Activated naive CD4-positive, alpha-beta T cell (primary cell): Measurements from ENCODE around the gene AP5S1.

Experiments used
- DNase-seq, 4 experiments: peaks; one replicate each; lab custom pipeline; 2025; lab: John Stamatoyannopoulos, UW

Gene AP5S1, protein sequence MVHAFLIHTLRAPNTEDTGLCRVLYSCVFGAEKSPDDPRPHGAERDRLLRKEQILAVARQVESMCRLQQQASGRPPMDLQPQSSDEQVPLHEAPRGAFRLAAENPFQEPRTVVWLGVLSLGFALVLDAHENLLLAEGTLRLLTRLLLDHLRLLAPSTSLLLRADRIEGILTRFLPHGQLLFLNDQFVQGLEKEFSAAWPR

DNA sequence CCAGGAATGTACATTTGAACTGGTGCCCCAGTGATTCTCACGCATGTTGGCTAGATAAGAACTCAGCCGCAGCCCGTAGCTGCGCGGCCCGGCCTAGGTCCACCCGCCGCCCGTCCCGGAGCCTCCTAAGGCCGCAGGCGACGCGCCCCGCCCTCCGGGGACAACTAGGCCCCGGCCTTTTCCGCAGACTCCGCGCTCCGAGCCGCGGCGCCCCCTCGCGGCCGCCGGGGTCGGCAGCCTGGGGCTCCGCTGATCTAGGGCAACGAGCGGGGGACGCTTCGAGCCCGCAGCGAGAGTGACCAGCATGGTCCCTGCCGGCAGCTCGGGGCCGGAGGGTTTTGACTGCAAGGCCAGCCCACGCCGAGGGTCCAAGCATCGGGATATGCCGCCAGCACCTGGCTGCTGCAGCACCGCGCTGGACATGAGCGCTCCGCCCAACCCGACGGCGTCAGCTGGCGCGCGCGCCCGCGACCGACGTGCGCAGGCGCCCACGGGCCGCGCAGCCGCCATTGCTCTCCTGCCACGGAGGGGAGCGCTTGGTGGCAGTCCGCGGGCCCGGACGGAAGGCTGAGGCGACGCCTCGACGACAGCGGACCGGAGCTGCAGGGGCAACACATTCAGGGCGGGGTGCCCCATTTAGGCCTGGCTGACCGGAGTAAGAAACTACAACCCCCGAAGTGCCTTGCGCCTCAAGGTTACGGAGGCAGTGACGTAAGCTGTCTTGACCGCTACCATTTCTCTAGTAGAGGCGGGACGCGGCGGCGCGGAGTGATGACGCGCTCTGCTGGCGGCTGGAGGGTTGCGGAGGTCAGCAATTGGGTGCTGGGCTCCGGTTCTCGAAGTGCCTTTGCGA lies at the start of gene AP5S1:
AP5S1 (plus strand) TSS at position 500 of the 853 bp plus-strand sequence. CDS start 1,571 bp downstream, outside the sequence.
- DNase-seq, result peak; percentile 77 to 92 (median 87)

DNA sequence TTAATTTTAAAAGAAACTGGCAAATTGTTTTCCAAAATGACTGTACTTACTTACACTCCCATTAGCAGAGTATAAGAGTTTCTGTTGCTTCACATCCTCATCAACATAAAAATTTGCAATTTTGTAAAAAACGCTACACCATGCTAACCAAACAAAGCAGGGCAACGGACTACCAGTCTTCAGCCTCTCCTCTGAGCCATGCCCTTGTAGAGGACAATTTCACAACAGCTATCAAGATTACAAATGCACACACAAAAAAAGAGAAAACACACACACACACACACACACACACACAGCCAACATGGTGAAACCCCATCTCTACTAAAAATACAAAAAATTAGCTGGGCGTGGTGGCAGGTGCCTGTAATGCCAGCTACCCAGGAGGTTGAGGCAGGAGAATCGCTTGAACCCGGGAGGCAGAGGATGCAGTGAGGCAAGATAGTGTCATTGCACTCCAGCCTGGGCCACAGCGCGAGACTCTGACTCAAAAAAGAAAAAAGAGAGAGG lies 48.7 kb upstream of the AP5S1 start:
- DNase-seq, result no peak

DNA sequence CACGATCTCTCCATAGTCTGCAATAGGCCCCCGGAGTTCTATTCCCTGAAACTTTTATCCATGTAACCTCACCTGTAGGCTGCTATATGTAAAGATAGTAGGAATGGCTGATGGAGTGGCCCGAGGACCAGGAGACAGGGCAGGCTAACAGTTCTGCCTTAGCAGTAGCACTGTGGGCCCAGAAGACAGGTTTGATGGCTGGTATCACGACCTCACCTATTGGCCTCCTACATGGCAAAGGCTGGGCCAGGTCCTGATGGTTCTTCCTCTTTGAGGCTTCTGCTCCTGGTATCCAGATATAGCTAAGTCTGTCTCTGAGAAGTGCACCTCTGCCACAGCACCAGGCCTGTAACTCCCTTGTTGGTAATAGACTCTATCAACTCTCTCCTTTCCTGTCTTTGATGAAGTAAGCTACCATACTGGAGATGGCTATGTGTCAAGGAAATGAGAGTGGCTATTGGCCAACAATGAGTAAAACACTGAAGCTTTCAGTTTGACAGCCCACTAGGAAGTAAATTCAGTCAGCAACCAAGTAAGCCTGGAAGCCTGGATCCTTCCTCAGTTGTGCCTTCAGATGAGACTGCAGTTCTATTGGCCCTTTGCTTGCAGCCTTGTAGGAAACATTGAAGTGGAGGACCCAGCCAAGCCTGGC lies 44.8 kb upstream of the AP5S1 start:
- DNase-seq, result no peak

DNA sequence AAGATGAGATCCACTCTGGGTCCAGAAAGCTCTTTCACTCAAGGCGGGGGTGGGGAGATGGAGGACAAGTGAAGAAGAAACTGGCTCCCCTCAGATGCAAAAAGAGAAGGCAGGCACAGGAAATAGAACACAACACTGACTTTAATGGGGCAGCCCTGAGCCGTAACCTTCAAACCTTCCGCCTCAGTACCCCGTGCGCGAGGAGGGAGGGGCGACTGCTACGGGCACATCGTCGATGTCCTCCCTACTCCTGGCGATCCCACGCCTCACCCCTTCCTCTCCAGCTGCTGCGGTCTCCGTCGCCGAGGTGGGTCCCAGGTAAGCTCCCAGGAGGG lies 43.0 kb upstream of the AP5S1 start:
- DNase-seq, result no peak

DNA sequence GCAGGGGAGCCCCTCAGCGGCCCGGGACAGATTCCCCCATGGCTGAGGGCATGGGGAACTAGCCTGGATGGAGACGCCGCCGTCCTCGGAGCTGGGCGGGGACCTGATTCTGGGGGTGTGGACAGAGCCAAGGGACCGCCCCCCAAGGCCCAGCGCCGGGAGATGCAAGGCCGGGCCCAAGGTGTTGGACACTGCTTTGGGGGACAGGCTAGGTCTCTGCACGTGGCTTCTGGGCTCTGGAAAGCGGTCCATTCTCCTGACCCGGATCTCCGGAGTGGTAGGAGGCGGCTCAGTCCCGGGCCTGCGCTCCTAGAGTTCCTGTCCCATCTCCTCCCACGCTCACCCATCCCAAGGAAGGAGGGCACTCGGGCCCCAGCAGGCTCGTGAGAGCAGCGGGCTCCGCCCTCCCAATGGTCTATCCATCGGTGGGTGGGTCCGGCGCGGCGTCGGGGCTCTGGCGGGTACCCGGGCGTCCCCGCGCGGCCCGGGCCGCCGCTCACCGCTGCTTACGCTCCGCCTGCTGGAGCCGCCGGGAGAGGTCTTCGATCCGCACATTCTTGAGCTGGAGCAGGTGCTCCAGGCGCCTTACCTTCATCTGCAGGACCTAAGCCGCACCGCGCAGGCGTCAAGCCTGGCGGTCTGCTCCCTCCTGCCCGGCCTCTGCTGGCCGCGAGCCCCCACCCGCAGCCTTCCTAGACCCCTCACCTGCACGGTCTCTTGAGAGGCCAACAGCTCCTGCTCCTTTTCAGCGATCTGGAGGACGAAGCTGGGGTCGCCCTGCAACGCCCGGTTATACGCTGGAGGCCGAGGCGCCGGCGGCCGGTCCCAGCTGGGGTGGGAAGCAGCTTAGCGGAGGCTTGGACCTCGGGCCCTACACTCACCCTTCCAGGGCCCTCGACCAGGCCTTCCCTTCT lies 42.4 kb upstream of the AP5S1 start:
- peak in 1 of 4 experiments; percentile 23 for DNase-seq

DNA sequence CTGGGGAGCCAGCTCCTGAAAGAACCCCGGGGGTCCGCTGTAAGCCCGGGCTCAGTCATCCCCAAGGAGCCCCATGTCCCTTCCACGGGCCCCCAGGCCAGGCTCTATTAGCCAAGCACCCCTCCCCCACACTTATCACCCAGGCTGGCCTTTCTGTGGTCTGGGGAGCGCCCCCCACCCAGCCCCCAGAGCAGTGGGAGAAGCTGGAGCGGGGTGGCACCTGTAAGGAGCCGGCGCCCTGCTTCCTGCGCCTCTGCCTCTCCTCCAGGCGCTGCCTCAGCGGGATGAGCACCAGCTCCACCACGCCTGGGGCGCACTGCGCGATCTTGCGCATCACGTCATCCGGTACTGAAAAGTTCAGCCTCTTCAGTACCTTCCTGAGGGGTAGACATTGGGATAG lies 41.4 kb upstream of the AP5S1 start:
- no peak for DNase-seq

DNA sequence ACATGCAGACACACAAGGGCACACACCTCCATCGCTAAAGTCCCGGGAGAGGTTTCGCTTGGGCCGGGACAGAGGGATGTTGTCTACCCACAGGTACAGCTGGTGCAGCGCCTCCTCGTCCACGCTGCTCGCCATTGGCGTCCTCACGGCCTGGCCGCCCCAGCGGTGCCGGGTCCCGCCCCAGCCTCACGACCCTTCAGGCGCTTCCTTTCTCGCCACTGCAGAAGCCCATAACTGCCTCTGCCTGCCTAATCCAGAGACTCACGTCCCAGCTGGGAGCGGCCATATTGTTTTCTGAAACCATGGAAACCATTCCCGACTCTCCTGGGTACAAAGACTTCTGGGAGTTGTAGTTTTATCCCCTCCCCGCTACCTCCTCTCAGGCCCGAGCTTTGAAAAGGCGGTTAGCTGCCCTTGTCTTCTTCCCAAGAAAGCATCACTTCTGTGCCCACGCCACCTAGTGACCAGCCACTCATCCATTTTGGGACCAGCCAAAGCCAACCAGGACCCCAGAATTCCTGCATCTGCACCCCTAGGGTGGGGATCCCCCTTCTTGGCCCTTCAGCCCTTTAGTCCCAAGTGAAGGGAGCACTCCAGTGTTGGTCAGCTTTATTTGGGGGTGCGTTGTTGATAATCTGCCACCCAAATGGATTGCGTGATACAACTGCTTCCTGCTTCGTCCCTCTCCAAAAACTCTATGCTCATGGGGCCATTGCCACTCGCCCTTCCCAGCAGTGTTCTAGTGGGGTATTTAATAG lies 39.0 kb upstream of the AP5S1 start, which contains the start of gene SPEF1:
SPEF1 (minus strand) TSS at position 296 of the 758 bp plus-strand sequence; CDS start at position 135, 161 bp downstream.
- no peak for DNase-seq

DNA sequence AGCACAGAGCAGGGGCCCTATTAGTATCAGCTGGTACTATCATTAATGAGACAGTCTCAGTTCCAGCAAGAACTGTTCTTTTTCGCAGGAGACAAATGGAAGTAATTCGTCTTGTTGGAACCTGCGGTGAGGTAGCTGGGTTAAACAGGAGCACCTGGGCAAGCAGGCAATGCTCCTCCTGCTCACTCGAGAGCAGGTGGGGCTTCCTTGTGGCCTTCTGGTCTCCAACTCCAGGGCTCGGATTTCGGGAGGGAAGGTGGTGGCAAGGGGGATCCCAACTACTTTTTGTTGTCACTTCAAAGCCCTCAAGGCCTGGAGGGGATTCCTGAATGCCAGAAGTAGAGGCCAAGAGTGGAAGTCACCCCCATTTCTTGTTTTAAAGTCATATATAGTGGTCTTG lies 37.8 kb upstream of the AP5S1 start:
- no peak for DNase-seq

DNA sequence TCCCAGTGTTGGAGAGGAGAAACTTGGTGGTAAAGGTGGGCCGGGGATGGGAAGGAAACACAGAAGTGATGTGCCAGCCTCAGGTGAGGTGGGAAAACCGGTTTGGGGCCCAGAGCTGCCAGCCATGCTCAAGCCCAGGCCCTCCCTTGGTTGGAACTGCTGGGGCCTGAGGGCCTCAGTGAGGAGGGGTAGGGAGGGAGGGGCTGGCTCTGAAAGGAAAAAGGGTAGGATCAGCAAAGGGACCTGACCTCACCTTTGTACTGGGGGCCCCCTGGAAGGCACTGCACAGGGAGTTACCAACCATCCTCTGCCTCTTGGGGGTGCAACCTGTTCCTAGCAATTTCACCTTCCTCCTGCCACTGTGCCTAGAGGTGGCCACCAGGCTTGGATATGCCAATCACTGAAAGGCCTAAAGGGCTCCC lies 37.3 kb upstream of the AP5S1 start:
- DNase-seq, result no peak

DNA sequence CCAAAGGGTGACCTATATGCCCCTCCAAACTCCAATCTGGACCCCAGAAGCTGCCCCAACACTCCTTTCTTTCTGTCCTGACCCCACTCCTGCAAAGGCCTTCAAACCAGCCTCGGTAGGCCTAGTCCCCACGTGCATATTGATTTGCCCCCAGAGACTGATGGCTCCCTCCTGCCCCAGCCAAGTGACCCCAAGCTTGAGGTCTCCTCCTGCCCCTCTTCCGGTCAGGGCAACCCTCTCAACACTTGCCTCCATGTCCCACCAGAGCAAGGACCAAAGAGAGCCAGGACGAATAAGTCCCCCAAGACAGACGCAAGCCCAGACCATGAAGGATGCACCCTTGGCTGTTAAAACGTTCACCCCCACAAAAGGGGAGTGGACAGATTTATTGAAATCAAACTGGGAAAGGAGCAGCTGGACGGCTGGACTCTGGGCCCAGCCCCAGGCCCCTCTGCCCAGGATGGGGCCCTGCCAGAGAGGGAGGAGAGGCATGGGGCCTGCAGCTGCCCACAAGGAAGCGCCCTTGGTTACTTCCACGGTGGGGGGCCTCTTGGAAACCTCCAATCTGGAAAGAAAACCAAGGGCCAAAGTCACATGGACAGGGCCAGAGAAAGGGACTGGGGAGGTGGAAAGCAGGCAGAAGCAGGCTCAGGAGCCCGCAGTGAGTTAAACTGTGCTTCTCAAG lies 36.7 kb upstream of the AP5S1 start:
- DNase-seq, result no peak

DNA sequence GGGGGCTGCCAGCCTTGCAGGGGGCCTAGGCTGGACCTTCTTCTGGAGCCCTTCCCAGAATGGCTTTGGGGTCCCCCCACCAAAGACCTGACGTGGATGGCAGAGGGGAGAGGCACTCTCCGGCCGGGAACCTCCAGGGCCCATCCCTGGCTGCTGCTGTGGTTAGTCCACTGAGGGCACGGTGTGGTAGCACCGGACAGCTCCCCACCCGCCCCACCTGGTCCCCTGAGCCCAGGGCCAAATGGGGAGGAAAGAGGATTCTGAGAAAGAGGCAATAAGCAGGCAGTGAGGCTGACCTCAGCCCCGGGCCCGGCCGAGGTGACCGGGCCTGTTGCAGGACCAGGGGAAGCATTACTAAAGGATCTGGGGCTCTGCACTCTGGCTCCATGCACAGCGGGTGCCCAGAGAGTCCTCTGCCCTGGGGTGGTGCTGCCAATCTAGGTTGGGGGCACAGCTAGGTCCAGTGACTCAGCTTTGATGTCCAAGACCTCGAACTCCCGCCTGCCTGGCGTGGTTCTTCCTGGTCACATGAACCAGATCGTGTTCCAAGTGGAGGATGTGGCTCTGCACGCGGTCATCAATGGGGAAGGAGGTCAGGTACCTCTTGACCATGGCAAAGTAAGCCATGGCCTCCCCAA lies 36.0 kb upstream of the AP5S1 start:
- DNase-seq, result no peak

DNA sequence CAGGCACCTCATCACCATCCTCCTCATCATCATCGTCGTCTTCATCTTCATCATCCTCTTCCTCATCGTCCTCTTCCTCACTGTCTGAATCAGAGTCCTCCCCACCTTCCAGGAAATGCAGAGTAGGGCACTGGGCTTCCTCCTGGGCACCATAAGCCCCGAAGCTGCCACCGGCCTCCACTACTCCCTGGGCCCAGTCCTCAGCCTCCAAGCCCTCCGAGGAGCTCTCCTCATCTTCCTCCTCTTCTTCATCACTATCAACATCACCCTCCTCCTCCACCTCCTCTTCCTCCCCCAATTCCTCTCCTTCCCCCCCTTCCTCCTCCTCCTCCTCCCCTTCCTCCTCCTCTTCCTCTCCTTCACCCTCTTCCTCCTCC lies 35.5 kb upstream of the AP5S1 start:
- DNase-seq, result no peak

DNA sequence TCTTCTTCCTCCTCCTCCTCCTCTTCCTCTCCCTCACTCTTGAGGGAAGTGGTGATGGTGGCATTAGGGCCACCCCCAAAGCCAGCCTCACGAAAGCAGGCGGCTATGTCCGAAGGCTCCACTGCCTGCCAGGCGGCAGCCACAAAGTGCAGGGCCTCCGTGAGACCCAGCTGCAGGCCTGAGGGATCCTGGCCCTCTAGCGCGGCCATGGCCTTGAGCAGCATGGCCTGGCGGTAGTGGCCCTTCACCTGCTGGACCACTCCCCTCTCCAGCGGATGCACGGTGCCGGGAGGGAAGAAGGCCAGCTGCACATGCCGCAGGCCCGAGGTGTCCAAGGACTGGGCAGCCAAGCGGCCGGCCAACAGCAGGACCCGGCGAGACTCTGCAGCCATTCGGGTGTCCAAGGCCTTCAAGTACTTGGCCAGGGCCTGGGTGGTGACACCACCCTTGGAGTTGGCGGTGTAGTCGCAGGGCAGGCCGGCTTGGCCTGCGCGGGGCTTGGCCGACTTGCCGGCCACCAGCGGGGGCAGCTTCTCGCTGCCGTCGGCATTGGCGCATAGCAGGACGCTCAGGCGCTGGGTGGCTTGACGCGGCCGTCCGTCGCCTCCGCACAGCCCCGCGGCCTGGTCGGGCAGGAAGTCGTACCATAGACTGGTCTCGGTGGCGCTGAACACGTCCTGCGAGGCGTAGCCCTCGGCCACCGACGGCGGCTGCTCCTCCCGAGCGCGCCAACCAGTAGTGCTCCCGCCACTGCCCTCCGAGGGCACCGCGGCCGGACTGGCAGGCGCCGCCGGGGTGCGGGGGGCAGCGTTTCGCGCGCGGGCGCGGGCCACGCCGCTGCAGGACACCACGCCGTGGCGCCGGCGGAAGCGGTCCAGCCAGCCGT lies 34.9 kb upstream of the AP5S1 start:
- DNase-seq, result no peak

DNA sequence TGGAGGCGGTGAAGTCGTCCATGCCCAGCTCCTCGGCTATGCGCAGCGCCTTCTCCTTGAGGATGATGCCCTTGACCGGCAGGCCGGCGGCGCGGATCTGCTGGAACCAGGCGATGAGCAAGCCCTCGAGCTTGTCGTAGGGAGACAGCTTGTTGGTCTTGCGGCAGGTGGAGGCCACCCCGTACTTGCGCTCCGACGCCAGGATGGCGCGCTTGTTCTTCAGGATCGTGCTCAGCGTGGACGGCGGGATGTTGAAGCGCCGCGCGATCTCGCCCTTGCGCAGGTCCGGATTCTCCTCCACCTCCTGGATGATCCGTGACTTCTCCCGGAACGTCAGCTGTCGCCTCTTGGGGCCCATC lies 34.2 kb upstream of the AP5S1 start:
- peak in 1 of 4 experiments; percentile 35 for DNase-seq

DNA sequence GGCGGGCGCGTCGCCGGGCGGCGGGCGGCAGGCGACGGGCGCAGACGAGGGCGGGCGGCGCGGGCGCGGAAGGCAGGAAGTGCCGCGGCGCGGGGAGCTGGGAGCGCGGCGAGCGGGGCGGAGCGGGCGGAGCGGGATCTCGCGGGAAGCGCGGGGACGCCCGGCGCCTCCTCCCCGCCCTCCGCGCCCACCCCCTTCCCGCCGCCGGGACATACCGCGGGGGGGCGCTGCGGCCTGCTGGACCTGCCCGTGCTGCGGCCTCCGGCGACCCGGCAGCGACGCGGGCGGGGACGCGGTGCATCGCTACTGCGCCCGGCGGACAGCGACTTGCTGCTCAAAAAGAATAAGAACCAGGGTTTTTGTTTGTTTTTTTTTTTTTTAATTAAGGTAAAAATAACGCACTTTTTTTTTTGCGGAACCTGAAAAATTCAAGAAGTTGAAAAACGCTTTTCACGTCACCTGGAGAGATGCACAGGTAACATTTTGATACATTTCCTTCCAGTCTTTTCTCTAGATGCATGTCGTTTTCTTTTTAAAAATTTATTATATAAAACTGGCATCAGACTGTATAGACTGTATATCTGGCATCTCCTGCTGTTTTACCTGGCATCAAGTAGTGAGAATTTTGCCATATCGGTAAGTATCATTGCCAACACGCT lies 33.6 kb upstream of the AP5S1 start, which contains the start of gene CENPB:
CENPB (minus strand) TSS at position 76 of the 659 bp plus-strand sequence. CDS start 257 bp downstream, outside the sequence.
- peak; percentile 76 to 91 (median 84) for DNase-seq

DNA sequence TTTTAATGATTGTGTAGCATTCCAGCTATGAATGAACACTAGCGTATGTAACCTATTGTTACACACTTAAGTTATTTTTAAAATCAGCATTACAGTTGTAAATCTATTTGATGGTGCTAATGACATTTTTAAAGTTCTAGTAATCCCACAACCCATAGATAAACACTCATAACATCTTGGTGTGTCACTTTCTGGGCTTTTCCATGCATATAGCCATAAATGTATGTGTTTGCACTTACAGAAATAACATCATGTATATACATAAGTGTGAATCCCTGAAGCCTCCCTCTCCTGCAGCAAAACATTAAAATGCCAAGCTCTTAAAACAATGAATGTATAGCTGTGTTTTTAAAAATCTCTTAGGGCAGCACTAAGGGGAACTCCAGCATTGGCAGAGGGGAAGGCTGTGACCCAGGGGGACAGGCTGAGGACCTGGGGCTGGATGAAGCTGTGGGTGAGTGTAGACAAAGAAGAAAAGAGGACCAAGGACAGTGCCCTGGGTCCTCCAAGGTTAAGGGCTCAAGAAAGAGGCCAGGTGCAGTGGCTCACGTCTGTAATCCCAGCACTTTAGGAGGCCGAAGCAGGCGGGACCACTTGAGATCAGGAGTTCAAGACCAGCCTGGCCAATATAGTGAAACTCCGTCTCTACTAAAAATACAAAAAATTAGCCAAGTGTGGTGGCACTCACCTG lies 32.9 kb upstream of the AP5S1 start:
- DNase-seq, result no peak

DNA sequence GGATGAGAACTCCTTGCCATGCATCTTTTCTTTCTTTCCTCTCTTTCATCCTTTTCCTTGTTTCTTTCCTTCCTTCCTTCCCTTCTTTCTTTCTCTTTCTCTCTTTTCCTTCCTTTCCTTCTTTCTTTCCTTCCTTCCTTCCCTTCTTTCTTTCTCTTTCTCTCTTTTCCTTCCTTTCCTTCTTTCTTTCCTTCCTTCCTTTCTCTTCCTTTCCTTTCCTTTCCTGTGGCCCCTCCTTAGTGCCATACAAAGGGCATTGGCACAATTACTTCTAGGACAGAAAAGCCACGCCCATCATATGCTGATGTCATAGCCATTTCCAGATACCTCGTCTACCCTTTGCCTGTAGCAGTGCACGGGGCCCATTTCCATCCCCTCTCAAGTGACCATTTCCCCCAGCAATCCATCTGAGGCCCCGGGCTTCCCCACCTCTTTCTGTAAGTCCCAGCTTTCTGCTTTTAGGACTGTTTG lies 31.6 kb upstream of the AP5S1 start:
- DNase-seq, result no peak
